ENCODE data around the gene PCBP3.
"Not testable (repeated sequence)": the region's sequence is repeated elsewhere in the genome, so short reads cannot be mapped to it uniquely, and the experiment has no call there.

The PCBP3 gene

GRCh38 chr21:45635271-45636151 is 8.0 kb upstream of the PCBP3 start:
- DNase-seq (ENCODE audit: low read depth) = no peak

DNA sequence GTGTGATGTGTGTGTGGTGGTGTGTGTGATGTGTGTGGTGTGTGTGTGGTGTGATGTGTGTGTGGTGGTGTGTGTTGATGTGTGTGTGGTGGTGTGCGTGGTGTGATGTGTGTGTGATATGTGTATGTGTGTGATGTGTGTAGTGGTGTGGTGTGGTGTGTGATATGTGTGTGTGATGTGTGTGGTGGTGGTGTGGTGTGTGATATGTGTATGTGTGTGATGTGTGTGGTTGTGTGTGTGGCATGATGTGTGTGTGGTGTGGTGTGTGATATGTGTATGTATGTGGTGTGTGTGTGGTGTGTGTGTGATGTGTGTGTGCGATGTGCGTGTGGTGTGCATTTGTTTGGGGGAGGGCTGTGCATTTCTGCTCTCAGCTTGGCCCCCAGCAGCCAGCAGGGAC is 7.1 kb upstream of the PCBP3 start:
- DNase-seq (ENCODE audit: low read depth) = no peak

DNA sequence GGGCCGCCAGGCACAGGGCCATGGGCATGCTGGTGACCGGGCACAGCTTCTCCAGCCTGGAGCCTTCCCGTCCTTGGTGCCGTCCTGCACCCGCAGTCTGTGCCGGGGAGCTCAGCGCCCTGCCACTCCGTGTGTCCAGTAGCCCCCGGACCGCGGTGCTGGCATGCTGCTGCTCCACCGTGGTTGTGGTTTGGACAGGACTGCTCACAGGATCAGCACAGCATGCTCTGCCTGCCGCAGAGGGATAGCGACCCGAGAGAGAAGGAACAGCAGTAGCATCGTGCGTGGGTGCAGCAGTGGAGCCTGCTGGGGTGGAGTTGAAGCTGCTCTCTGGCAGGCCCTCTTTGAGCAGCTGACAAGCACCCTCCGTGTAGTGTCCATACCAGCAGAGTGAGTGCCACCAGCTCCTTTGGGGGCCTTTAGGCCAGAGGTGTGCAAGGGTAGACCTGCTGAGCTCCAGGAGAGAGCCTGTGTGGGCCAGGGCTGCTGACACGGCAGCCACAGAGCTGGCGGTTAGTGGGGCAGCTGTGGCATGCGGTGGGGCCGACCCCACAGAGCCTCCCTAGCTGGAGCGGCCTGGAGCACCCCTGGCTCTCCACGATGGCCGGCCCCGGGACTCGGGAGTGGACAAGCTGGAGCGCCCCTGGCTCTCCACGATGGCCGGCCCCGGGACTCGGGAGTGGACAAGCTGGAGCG is 6.4 kb upstream of the PCBP3 start:
- no peak for DNase-seq (ENCODE audit: low read depth)

- DNase-seq (ENCODE audit: low read depth) = no peak
Measured at GRCh38 chr21:45637883-45638282, 5.6 kb upstream of the PCBP3 start.

- no peak for DNase-seq (ENCODE audit: low read depth)
Measured at GRCh38 chr21:45638707-45639106, 4.8 kb upstream of the PCBP3 start.

DNA sequence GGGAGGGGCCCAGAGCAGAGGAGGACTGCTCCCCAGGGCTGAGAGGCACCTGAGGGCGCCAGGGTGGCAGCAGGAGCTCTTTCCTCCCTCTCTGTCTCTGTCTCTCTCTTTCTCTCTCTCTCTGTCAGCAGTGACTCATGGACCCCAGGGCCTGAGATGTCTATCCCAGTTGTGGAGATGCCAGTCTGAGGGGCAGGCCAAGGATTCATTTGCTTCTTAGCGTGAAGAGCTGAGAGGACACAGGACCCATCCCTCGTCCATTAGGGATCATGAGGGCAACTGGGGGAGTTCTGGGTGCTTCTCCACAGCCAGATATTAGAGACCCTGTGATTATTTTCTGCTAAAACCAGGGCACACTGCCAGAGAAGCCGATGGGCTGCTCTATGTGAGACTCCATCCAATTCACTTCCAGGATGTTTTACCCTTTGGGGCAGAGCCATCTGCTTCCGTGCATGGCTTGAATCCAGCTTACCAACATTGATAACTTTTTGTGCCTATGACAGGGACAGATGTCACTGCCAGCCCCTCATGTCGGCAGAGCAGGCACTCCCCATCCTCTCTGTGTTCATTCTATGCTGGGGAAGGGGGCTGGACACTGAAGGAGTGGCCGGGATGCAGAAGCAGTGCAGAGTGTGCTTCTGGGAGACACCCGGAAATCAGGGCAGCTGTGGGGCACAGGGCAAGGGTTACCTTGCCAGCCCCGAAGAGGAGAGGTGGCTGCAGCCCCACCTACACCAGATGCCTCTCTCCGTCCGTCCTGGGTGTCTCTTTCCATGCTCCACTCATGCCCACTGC is 4.1 kb upstream of the PCBP3 start:
- DNase-seq (ENCODE audit: low read depth) = no peak

DNA sequence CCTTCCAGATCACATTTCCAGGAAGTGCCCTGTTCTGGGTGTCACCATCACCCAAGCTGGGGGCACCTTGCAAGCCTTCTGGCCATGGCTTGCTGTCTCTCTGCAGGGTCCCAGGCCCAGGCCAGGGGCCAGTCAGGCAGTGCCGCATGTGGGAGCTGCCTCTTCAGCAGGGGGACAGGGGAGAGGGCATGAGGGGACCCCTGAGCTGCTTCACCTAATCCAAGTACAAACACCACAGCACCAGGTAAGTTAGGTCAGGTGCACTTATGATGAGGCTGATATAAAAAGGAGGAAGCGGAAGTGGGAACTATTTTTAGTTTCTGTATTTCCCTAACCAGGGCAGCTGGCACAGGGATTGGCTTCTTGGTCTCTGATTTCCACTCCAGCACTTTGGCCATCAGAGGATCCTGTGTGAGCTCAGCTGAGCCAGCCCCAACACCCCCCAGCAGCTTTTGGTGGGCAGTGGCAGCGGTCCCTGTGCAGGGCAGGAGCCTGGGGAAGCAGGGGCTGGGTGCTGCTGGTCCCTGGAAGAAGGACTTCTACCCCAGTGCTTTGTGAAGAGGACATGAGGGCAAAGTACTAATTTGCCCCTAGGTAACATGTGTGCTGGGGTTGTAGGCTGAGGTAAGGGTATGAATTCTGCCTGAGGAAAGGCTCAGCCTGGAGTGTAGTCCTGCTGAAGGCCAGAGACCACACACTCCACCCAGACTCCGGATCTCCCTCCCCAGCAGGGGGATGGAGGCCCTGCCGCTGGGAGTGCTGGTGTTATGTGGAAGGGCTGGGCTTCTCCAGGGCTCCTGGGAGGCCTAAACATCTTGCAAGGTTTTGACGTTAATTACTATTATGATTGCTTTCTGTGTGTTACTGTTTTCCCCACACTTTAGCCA is 3.3 kb upstream of the PCBP3 start:
- no peak for DNase-seq (ENCODE audit: low read depth)

GRCh38 chr21:45640888-45641479 is 2.5 kb upstream of the PCBP3 start:
- DNase-seq (ENCODE audit: low read depth) = no peak

DNA sequence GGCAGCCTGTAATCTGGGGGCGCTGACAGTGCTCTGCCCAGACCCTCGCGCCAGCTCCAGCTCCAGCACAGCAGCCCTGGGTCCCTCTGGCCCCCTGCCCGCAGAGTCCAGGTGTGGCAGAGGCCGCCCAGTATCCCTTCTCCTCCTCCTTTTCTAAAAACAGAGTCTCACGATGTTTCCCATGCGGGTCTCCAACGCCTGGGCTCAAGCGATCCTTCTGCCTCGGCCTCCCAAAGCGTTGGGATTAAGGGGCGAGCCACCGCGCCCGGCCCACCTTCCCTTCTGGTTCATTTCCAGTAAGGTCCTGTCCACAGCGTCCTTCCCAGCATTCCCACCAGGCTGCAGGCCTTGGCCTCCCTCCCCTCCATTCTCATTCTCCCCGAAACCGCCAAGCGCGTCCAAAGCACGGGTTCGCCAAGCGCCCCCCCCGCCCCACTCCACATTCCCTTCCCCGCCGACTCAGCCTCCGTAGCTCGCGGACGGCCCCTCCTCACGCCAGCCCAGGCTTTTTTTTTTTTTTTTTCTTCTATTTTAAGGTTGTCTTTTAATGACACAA is 2.0 kb upstream of the PCBP3 start:
- DNase-seq (ENCODE audit: low read depth) = no peak

DNA sequence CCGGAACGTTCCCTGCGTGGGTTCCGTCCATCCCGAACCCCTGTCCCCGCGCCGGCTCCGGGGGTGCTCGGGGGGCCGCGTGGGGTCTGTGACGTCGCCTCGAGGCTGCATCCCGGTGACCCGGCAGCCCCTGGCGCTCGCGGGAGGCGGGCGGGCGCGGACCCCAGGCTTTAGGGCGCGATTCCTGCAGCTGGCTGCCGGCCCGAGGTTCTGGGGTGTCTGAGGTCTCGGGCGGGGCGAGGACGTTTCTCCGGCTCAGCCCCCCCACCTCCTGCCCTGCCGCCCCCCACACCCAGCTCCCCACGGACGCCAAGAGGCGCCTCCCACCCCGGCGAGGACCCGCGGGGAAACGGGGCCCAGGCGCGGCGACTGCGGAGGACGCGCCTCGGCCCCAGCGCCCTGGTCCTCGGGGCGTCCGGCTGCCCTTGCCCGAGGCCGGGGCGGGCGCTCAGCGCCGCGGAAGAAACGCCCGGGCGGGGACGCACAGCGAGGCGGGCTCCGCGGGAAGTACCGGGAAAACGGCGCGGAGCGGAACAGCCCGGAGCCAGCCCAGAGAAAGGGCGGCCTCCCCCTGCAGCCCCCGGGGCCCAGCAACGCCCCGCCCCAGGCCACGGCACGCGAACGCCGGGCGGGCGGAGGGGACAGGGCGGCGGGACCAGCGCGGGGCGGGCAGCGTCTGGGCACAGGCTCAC is 1.3 kb upstream of the PCBP3 start:
- DNase-seq (ENCODE audit: low read depth) = no peak

GRCh38 chr21:45644041-45644906 is 749 bp downstream of the PCBP3 start:
- DNase-seq (ENCODE audit: low read depth) = no peak

DNA sequence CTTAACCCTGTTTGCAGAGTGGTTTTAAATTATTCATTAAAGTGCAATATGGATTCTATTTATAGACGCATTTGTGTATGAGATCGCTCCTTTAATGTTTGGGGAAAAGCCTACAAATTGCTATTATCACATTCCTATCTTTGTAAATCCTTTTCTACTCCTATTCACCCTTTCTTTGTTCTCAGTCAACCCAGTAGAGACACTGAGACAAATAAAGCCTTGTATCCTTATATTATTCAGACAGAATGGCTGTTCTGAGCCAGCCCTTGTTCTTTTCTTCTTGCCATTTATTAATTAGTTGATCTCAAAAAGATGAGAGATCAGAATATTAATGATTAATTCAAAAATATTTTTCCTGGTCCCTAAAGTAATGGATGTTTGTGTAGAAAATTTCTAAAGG is 8.4 kb downstream of the PCBP3 start:
- DNase-seq (ENCODE audit: low read depth) = no peak

- no peak for DNase-seq (ENCODE audit: low read depth)
Measured at GRCh38 chr21:45655124-45655523, 11.6 kb downstream of the PCBP3 start.

GRCh38 chr21:45656114-45656513 is 12.6 kb downstream of the PCBP3 start:
- not testable (repeated sequence) for DNase-seq (ENCODE audit: low read depth)

- not testable (repeated sequence) for DNase-seq (ENCODE audit: low read depth)
Measured at GRCh38 chr21:45661913-45662622, 18.5 kb downstream of the PCBP3 start.

DNA sequence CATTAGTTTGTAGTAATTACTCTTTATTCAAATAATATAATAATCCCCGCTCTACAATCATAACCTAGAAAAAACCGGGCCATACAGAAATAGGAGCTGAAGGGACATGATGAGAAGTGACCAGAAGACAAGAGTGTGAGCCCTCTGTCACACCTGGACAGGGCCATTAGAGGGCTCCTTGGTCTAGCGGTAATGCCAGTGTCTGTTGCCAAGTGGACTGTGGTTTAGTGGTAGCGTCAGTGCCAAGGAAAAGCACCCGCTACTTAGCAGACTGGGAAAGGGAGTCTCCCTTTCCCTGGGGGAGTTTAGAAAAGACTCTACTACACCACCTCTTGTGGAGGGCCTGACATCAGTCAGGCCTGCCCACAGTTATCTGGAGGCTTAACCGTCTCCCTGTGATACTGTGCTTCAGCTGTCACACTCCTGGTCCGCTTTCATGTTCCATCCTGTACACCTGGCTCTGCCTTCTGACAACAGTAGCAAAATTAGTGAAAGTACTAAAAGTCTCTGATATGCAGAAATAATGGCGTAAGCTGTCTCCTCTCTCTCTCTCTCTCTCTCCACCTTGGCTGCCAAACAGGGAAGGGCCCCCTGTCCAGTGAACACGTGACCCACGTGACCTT is 19.2 kb downstream of the PCBP3 start:
- not testable (repeated sequence) for DNase-seq (ENCODE audit: low read depth)

GRCh38 chr21:45669382-45669781 is 25.9 kb downstream of the PCBP3 start:
- no peak for DNase-seq (ENCODE audit: low read depth)

DNA sequence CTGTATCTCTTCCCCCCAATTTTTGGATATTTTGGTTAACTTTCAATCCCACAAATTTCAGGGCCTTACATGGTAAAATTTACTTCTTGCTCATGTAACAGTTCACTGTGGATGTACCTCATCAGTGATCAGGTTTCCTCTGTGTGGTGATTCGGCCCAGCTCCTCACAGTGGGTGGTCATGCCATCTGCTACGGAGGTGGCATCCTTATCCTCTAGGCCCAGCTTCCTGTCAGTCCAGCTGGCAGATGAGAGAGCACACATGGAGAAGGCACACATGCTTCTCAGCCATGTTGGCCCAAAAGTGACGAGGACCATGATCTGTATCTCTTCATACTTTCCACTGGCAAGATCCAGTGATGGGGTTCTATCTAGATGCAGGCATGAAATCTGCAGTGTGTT is 27.2 kb downstream of the PCBP3 start:
- DNase-seq (ENCODE audit: low read depth) = no peak
